ENCODE measurements around the gene SYCP2L.
"Not testable (repeated sequence)": the region's sequence is repeated elsewhere in the genome, so short reads cannot be mapped to it uniquely, and the experiment has no call there.

The SYCP2L gene

GRCh38 chr6:10956776-10957175, 69.9 kb downstream of the SYCP2L start:
- DNase-seq, result no peak
- TF ChIP-seq GATA1 (IDR thresholded peaks at IDR 0.05; ENCODE audit: low read depth, low read length) (no peak), POLR2A (IDR thresholded peaks at IDR 0.05; ENCODE audit: low read length) (no peak)

GRCh38 chr6:10957414-10957886, 70.6 kb downstream of the SYCP2L start:
- DNase-seq, result no peak
- no peak for TF ChIP-seq POLR2A (IDR thresholded peaks at IDR 0.05; ENCODE audit: low read length)
- TF ChIP-seq GATA1 (IDR thresholded peaks at IDR 0.05; ENCODE audit: low read depth, low read length), result no peak

- TF ChIP-seq GATA1 (IDR thresholded peaks at IDR 0.05; ENCODE audit: low read depth, low read length), result no peak
- no peak for TF ChIP-seq POLR2A (IDR thresholded peaks at IDR 0.05; ENCODE audit: low read length)
Observed at GRCh38 chr6:10960171-10960570, 73.3 kb downstream of the SYCP2L start.

GRCh38 chr6:10961837-10962236, 75.0 kb downstream of the SYCP2L start:
- DNase-seq, result no peak
- TF ChIP-seq GATA1 (IDR thresholded peaks at IDR 0.05; ENCODE audit: low read depth, low read length), result no peak
- no peak for TF ChIP-seq POLR2A (IDR thresholded peaks at IDR 0.05; ENCODE audit: low read length)

More at GRCh38 chr6:10960171-10960570, 73.3 kb downstream of the SYCP2L start:
- no peak for DNase-seq

GRCh38 chr6:10962673-10963072, 75.8 kb downstream of the SYCP2L start:
- no peak for DNase-seq
- TF ChIP-seq GATA1 (IDR thresholded peaks at IDR 0.05; ENCODE audit: low read depth, low read length) (no peak), POLR2A (IDR thresholded peaks at IDR 0.05; ENCODE audit: low read length) (no peak)

GRCh38 chr6:10963113-10963512, 76.3 kb downstream of the SYCP2L start:
- no peak for DNase-seq
- TF ChIP-seq GATA1 (IDR thresholded peaks at IDR 0.05; ENCODE audit: low read depth, low read length) (no peak), POLR2A (IDR thresholded peaks at IDR 0.05; ENCODE audit: low read length) (no peak)

GRCh38 chr6:10964684-10965083, 77.8 kb downstream of the SYCP2L start:
- DNase-seq, result no peak
- TF ChIP-seq POLR2A (IDR thresholded peaks at IDR 0.05; ENCODE audit: low read length) (no peak), GATA1 (IDR thresholded peaks at IDR 0.05; ENCODE audit: low read depth, low read length) (no peak)

GRCh38 chr6:10968776-10969175, 81.9 kb downstream of the SYCP2L start:
- DNase-seq, result no peak
- no peak for TF ChIP-seq GATA1 (IDR thresholded peaks at IDR 0.05; ENCODE audit: low read depth, low read length)
- TF ChIP-seq POLR2A (IDR thresholded peaks at IDR 0.05; ENCODE audit: low read length), result no peak

GRCh38 chr6:10970731-10971130, 83.9 kb downstream of the SYCP2L start:
- TF ChIP-seq GATA1 (IDR thresholded peaks at IDR 0.05; ENCODE audit: low read depth, low read length) (no peak), POLR2A (IDR thresholded peaks at IDR 0.05; ENCODE audit: low read length) (no peak)

GRCh38 chr6:10972196-10972595, 85.3 kb downstream of the SYCP2L start:
- DNase-seq, result no peak
- TF ChIP-seq POLR2A (IDR thresholded peaks at IDR 0.05; ENCODE audit: low read length), result no peak

More at GRCh38 chr6:10970731-10971130, 83.9 kb downstream of the SYCP2L start:
- DNase-seq, result no peak

GRCh38 chr6:10976571-10976970, 89.7 kb downstream of the SYCP2L start:
- TF ChIP-seq POLR2A (IDR thresholded peaks at IDR 0.05; ENCODE audit: low read length) (no peak), GATA1 (IDR thresholded peaks at IDR 0.05; ENCODE audit: low read depth, low read length) (no peak)
- no peak for DNase-seq

GRCh38 chr6:10977231-10977968, 90.5 kb downstream of the SYCP2L start:
- TF ChIP-seq GATA1 (IDR thresholded peaks at IDR 0.05; ENCODE audit: low read depth, low read length) (no peak), POLR2A (IDR thresholded peaks at IDR 0.05; ENCODE audit: low read length) (no peak)
- no peak for DNase-seq

GRCh38 chr6:10979603-10980002, 92.8 kb downstream of the SYCP2L start:
- DNase-seq, result no peak

GRCh38 chr6:10981409-10981808, 94.6 kb downstream of the SYCP2L start:
- TF ChIP-seq GATA1 (IDR thresholded peaks at IDR 0.05; ENCODE audit: low read depth, low read length) (no peak), POLR2A (IDR thresholded peaks at IDR 0.05; ENCODE audit: low read length) (no peak)
- DNase-seq, result no peak

More at GRCh38 chr6:10979603-10980002, 92.8 kb downstream of the SYCP2L start:
- TF ChIP-seq GATA1 (IDR thresholded peaks at IDR 0.05; ENCODE audit: low read depth, low read length), result no peak
- TF ChIP-seq POLR2A (IDR thresholded peaks at IDR 0.05; ENCODE audit: low read length), result no peak

- DNase-seq, result not testable (repeated sequence)
Observed at GRCh38 chr6:10984959-10985358, 98.1 kb downstream of the SYCP2L start.

Measured in erythroblast (primary cell).